ENCODE results near the gene LIN7A.

LIN7A gene

DNA sequence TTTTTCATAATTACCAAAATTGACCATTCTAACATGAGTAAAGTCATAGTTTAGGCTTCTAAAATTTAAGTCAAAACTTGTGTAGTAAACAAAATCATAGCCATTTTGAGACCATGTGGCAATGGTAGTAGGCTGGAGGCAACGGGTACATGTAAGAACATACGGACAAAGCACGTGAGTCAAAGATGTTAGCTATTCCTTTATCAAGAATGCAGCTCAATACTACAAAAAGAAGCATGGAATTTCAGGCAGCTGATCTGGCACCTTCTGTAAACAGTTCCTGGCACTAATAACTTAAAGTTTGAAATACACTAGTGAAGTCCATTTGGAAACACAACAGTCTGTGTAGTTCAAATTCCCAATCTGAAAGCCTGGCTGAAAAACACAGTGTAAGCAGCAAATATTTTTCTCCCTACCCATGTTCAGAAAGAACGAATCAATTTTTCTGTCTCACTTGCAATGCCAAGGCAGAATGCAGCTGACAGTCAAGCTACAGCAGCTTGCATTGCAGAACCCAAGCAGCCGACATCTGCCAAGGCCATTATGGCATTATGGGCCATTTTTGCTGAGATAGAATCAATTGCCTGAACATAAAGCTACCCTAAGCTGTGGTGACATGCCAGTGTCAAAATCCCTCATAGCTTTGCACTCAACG lies 191.8 kb downstream of the LIN7A start:
- H3K4me3 ChIP-seq (ENCODE audit: low read length) = no peak overlapping the region
- no peaks in the 10 kb centered on the region for H3K9me3 ChIP-seq (ENCODE audit: insufficient read depth, low read depth, low read length)
- H3K36me3 ChIP-seq (ENCODE audit: insufficient read depth, low read depth, low read length) = no peaks in the 10 kb centered on the region
- no peak overlapping the region for H3K9ac ChIP-seq (ENCODE audit: low read depth, low read length)
- no peaks in the 10 kb centered on the region for H3K4me1 ChIP-seq (ENCODE audit: insufficient read depth, low read length)
- H3K27me3 ChIP-seq (ENCODE audit: insufficient read depth, low read length) = no peaks in the 10 kb centered on the region
- H3K27ac ChIP-seq (ENCODE audit: low read length) = no peak overlapping the region
